Measurements from ENCODE around the gene MPO.

The MPO gene

GRCh38 chr17:58282442-58282841 is 1.7 kb upstream of the MPO start:
- H3K4me3 ChIP-seq (replicated peaks; ENCODE audit: low read depth, low read length), result no peak overlapping the region
- TF ChIP-seq CTCF (IDR thresholded peaks at IDR 0.05; ENCODE audit: low read depth, low read length, missing control alignments), result no peak
- no peak for DNase-seq (ENCODE audit: extremely low read depth, low read depth)

GRCh38 chr17:58281511-58282011 is 826 bp upstream of the MPO start:
- no peak for DNase-seq (ENCODE audit: extremely low read depth, low read depth)
- no peak overlapping the region for H3K4me3 ChIP-seq (replicated peaks; ENCODE audit: low read depth, low read length)
- no peak for TF ChIP-seq CTCF (IDR thresholded peaks at IDR 0.05; ENCODE audit: low read depth, low read length, missing control alignments)

- DNase-seq (ENCODE audit: extremely low read depth, low read depth), result no peak
- H3K4me3 ChIP-seq (replicated peaks; ENCODE audit: low read depth, low read length), result no peak overlapping the region
- TF ChIP-seq CTCF (IDR thresholded peaks at IDR 0.05; ENCODE audit: low read depth, low read length, missing control alignments), result no peak
Observed at GRCh38 chr17:58279736-58280479, 827 bp downstream of the MPO start.

GRCh38 chr17:58279016-58279711 is 1.6 kb downstream of the MPO start:
- no peak for DNase-seq (ENCODE audit: extremely low read depth, low read depth)
- H3K4me3 ChIP-seq (replicated peaks; ENCODE audit: low read depth, low read length), result no peak overlapping the region
- no peak for TF ChIP-seq CTCF (IDR thresholded peaks at IDR 0.05; ENCODE audit: low read depth, low read length, missing control alignments)

GRCh38 chr17:58278661-58279015 is 2.1 kb downstream of the MPO start:
- DNase-seq (ENCODE audit: extremely low read depth, low read depth), result no peak
- no peak overlapping the region for H3K4me3 ChIP-seq (replicated peaks; ENCODE audit: low read depth, low read length)
- TF ChIP-seq CTCF (IDR thresholded peaks at IDR 0.05; ENCODE audit: low read depth, low read length, missing control alignments), result no peak

- no peak for TF ChIP-seq CTCF (IDR thresholded peaks at IDR 0.05; ENCODE audit: low read depth, low read length, missing control alignments)
- H3K4me3 ChIP-seq (replicated peaks; ENCODE audit: low read depth, low read length), result no peak overlapping the region
- DNase-seq (ENCODE audit: extremely low read depth, low read depth), result no peak
Observed at GRCh38 chr17:58277802-58278595, 2.7 kb downstream of the MPO start.
